Mononuclear cell (primary cell): Measurements from ENCODE around the gene AMZ1. TPM values are rescaled to one million over a fixed set of nuclear protein-coding genes. Genes with fewer than 3 reads are reported as not detected.

ENCODE experiments used
- H3K27me3 ChIP-seq: 2 replicates; pipeline ENCODE4 v1.6.0; 2011; ENCODE audit warnings: low read length, control low read depth; ENCODE audit not compliant: insufficient read depth
- H3K4me1 ChIP-seq: 2 replicates; pipeline ENCODE4 v1.5.1; 2011; ENCODE audit warnings: mild to moderate bottlenecking, low read length, control low read depth; ENCODE audit not compliant: insufficient read depth
- H3K4me3 ChIP-seq: 2 replicates; pipeline ENCODE4 v1.5.1; 2011; ENCODE audit warnings: mild to moderate bottlenecking, low read length, moderate library complexity
- H3K9me3 ChIP-seq: 2 replicates; pipeline ENCODE4 v1.5.1; 2011; ENCODE audit warnings: low read depth, mild to moderate bottlenecking, control low read depth, low read length
- total RNA-seq: library from RNA; depleted of rRNA; stranded (reverse); fragments of >200 nt; gene quantifications from one replicate; pipeline ENCODE4 v1.2.3, GENCODE V29; 2012

The AMZ1 gene
- total RNA-seq, 1 donor: 0.63 TPM

- H3K4me3 ChIP-seq: no peak overlapping the region
- H3K4me1 ChIP-seq: peaks cover 17% of the 10 kb centered on the region
- no peaks in the 10 kb centered on the region for H3K27me3 ChIP-seq
- H3K9me3 ChIP-seq: no peaks in the 10 kb centered on the region
Observed at GRCh38 chr7:2702594-2702957, 14.6 kb downstream of the AMZ1 start.

- Histone ChIP-seq H3K9me3 (no peaks in the 10 kb centered on the region), H3K4me3 (no peak overlapping the region), H3K27me3 (no peaks in the 10 kb centered on the region), H3K4me1 (peaks cover 16% of the 10 kb centered on the region)
Observed at GRCh38 chr7:2705371-2706096, 17.5 kb downstream of the AMZ1 start.

- H3K9me3 ChIP-seq: no peaks in the 10 kb centered on the region
- peaks cover 28% of the 10 kb centered on the region for H3K4me1 ChIP-seq
Observed at GRCh38 chr7:2706685-2707126, 18.7 kb downstream of the AMZ1 start.

GRCh38 chr7:2707481-2707880, 19.5 kb downstream of the AMZ1 start:
- H3K4me1 ChIP-seq: peaks cover 32% of the 10 kb centered on the region
- no peaks in the 10 kb centered on the region for H3K27me3 ChIP-seq
- no peak overlapping the region for H3K4me3 ChIP-seq
- H3K9me3 ChIP-seq: no peaks in the 10 kb centered on the region

More at GRCh38 chr7:2706685-2707126, 18.7 kb downstream of the AMZ1 start:
- Histone ChIP-seq H3K27me3 (no peaks in the 10 kb centered on the region), H3K4me3 (no peak overlapping the region)

GRCh38 chr7:2708041-2708440, 20.0 kb downstream of the AMZ1 start:
- Histone ChIP-seq H3K4me1 (peaks cover 33% of the 10 kb centered on the region), H3K9me3 (no peaks in the 10 kb centered on the region), H3K4me3 (no peak overlapping the region), H3K27me3 (no peaks in the 10 kb centered on the region)

DNA sequence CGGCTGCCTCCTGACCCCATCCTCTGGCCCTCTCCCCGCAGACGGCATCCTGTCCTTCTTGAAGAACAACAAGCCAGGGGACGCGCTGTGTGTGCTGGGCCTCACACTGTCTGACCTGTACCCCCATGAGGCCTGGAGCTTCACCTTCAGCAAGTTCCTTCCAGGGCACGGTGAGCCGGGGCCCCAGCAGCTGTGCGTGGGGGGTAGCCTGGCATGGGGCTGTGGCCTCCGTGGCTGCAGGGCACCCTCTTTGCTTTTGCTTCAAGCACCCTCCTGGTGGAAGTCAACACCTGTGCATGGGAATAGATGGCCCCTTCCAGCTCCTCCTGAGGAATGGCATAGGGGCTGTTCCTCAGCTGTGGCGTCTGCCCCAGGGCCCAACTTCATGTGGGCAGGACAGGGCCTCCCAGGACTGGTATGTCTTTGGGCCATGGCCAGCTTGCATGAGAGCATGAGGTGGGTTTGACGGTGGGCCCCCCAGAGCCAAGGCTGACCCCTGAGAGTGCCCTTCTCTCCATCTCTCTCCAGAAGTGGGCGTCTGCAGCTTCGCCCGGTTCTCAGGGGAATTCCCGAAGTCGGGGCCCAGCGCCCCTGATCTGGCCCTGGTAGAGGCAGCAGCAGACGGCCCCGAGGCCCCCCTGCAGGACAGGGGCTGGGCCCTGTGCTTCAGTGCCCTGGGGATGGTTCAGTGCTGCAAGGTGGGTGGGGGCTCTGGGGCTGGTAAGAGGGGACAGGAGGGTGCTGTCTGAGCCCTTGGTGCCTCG, 20.7 kb downstream of the AMZ1 start:
- Histone ChIP-seq H3K4me3 (no peak overlapping the region), H3K27me3 (no peaks in the 10 kb centered on the region), H3K4me1 (peaks cover 36% of the 10 kb centered on the region), H3K9me3 (no peaks in the 10 kb centered on the region)

- H3K4me1 ChIP-seq: peaks cover 38% of the 10 kb centered on the region
- no peaks in the 10 kb centered on the region for H3K27me3 ChIP-seq
- no peak overlapping the region for H3K4me3 ChIP-seq
- no peaks in the 10 kb centered on the region for H3K9me3 ChIP-seq
Observed at GRCh38 chr7:2709553-2710285, 21.7 kb downstream of the AMZ1 start.

DNA sequence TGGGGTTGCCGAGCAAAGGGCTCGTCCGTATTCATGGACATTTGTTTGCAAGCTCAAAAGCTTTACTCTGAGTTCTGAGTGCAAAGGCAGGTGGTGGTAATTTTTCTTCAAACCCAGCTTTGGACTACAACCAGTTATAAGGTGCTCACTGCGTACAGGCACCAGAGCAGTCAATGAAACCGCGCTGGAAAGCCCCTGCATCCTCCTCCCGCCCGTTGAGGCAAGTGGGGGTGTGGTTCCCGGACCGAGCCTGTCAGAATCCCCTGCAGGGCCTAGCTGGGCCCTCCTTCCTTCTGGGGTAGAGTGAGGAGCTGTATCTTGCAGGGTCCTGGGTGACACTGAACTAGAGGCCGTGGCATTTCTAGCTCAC, 22.3 kb downstream of the AMZ1 start:
- Histone ChIP-seq H3K9me3 (no peaks in the 10 kb centered on the region), H3K27me3 (no peaks in the 10 kb centered on the region), H3K4me1 (peaks cover 43% of the 10 kb centered on the region), H3K4me3 (no peak overlapping the region)

DNA sequence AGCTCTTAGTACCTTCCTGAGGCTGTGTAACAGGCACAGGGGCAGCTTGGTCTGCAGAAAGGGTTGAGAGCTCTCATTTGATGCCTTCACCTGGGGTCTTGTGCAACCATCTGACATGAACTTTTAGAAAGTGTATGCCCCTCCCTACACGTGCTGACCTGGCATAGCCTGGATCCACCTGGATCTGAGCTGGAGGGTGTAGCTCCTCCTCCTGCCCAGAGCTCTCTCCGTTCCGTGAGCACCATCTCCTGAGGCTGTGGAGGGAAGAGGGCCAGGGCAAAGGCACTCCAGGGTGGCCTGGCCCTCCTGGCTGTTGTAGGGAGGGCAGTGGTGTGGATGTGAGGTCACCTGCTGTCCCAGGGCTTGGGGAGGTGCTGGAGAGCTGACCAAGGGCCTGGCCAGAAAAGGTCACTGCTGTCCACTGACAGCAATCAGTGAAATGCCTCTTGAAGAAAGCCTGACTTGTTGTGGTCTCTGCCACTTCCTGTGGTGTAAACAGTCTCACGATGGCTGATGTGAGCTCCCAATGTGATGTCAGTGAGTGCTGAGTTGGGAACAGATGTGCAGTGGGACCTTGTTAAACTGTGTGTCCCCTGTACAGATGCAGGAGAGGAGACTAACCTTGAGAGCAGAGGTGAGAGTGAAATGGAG, 23.0 kb downstream of the AMZ1 start:
- peaks cover 51% of the 10 kb centered on the region for H3K4me1 ChIP-seq
- H3K27me3 ChIP-seq: no peaks in the 10 kb centered on the region
- no peaks in the 10 kb centered on the region for H3K9me3 ChIP-seq
- no peak overlapping the region for H3K4me3 ChIP-seq

GRCh38 chr7:2711895-2712675, 24.1 kb downstream of the AMZ1 start:
- H3K27me3 ChIP-seq: no peaks in the 10 kb centered on the region
- no peak overlapping the region for H3K4me3 ChIP-seq
- no peaks in the 10 kb centered on the region for H3K9me3 ChIP-seq
- H3K4me1 ChIP-seq: peaks cover 61% of the 10 kb centered on the region

DNA sequence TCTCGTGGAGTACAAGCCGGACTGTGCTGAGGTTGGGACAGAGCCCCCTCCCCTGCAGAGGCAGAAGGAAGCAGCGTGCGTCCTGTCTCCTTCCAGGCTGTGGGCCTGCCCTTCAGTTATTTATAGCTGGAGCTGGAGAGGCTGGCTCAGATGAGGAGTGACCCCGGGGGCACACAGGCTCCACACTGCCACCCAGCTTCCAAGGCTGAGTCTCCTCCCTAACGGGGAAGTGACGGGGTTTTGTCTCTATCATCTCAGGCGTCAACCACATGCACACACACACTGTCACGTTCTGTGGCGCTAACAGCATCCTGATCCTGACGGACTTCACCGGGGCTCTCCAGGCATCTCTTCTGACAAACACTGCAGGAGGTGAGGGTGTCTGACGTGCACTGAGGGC, 25.4 kb downstream of the AMZ1 start:
- H3K9me3 ChIP-seq: no peaks in the 10 kb centered on the region
- no peak overlapping the region for H3K4me3 ChIP-seq
- no peaks in the 10 kb centered on the region for H3K27me3 ChIP-seq

GRCh38 chr7:2713978-2714377, 26.0 kb downstream of the AMZ1 start:
- Histone ChIP-seq H3K27me3 (no peaks in the 10 kb centered on the region), H3K4me1 (peaks cover 80% of the 10 kb centered on the region), H3K9me3 (no peaks in the 10 kb centered on the region), H3K4me3 (no peak overlapping the region)

More for the DNA sequence above, 25.4 kb downstream of the AMZ1 start:
- H3K4me1 ChIP-seq: peaks cover 74% of the 10 kb centered on the region

- Histone ChIP-seq H3K27me3 (no peaks in the 10 kb centered on the region), H3K4me1 (peaks cover 76% of the 10 kb centered on the region), H3K9me3 (no peaks in the 10 kb centered on the region), H3K4me3 (no peak overlapping the region)
Observed at GRCh38 chr7:2714636-2715035, 26.6 kb downstream of the AMZ1 start.
